ENCODE data around the gene ALG6. TPM values are rescaled to one million over a fixed set of nuclear protein-coding genes. Genes with fewer than 3 reads are reported as not detected.

Gene ALG6
- total RNA-seq, 1 experiment from 2014 or later, result 21.4 TPM

GRCh38 chr1:63463248-63463647 lies 95.8 kb downstream of the ALG6 start:
- no peak overlapping the region for H3K18ac ChIP-seq (ENCODE audit: insufficient read length, low read depth, low read length)

More at GRCh38 chr1:63463248-63463647, 95.8 kb downstream of the ALG6 start:
- Mint-ChIP-seq H3K36me3 (ENCODE audit: insufficient read depth in 1 of 3, low read depth in 3 of 3) (peaks cover 22 to 24% (median 23%) of the 10 kb centered on the region in 3 experiments), H3K4me1 (no peaks in the 10 kb centered on the region), H3K9me3 (peaks cover 14 to 22% of the 10 kb centered on the region in 2 experiments), H3K27me3 (ENCODE audit: low read depth) (no peaks in the 10 kb centered on the region), H3K27ac (no peak overlapping the region), H3K4me3 (no peak overlapping the region)
- no peaks in the 10 kb centered on the region for H3K79me1 ChIP-seq (ENCODE audit: insufficient read depth, low read depth, low read length, poor library complexity, severe bottlenecking)
- no peak overlapping the region for H3K9ac ChIP-seq (ENCODE audit: extremely low read depth, insufficient read length, low read length)
- H2BK120ac ChIP-seq (ENCODE audit: low read depth, low read length, poor library complexity, severe bottlenecking), result no peak overlapping the region
- no peak overlapping the region for H2BK15ac ChIP-seq (ENCODE audit: low read depth, low read length)
- no peak overlapping the region for H3K14ac ChIP-seq (ENCODE audit: insufficient read depth, low read length)
- H4K20me1 ChIP-seq (ENCODE audit: control insufficient read depth, insufficient read depth, insufficient read length), result no peaks in the 10 kb centered on the region
- no peak overlapping the region for H3K27ac ChIP-seq (ENCODE audit: insufficient read length, low read depth, low read length)
- H3K27me3 ChIP-seq (ENCODE audit: insufficient read depth, low read length), result no peaks in the 10 kb centered on the region
- no peak overlapping the region for H4K8ac ChIP-seq (replicated peaks; ENCODE audit: insufficient read length, low read depth, low read length)
- DNase-seq, result no peak
- H3K4ac ChIP-seq (ENCODE audit: low read depth, low read length), result no peak overlapping the region
- H2AFZ ChIP-seq (ENCODE audit: low read length), result no peak overlapping the region
- no peaks in the 10 kb centered on the region for H3K4me1 ChIP-seq (ENCODE audit: insufficient read depth, low read length)
- no peaks in the 10 kb centered on the region for H3K9me3 ChIP-seq (ENCODE audit: control insufficient read depth, low read depth, low read length)
- H3K56ac ChIP-seq (ENCODE audit: insufficient read length, low read depth, low read length), result no peak overlapping the region
- WGBS (ENCODE audit: extremely low coverage, insufficient read length, low lambda C conversion rate), result no CpG with 5 or more reads among the region's 3 CpGs
- H3T11ph ChIP-seq (ENCODE audit: low read length), result no peak overlapping the region
- TF ChIP-seq CTCF (conservative IDR thresholded peaks at IDR 0.05), result no peak
- no peak overlapping the region for H2AK5ac ChIP-seq (ENCODE audit: insufficient read length, low read length)
- no peak overlapping the region for H2BK5ac ChIP-seq (ENCODE audit: insufficient read length, low read length)
- no peak overlapping the region for H2BK12ac ChIP-seq (ENCODE audit: insufficient read length, low read depth, low read length)
- H3K23me2 ChIP-seq (ENCODE audit: insufficient read length, low read depth, low read length, poor library complexity, severe bottlenecking), result no peaks in the 10 kb centered on the region
- no peaks in the 10 kb centered on the region for H3K79me2 ChIP-seq (ENCODE audit: insufficient read depth, low read length)
- H2BK20ac ChIP-seq (ENCODE audit: low read depth, low read length, poor library complexity, severe bottlenecking), result no peak overlapping the region
- no peak overlapping the region for H3K23ac ChIP-seq (ENCODE audit: insufficient read length, low read depth, low read length)
- no peak overlapping the region for H3K4me2 ChIP-seq (ENCODE audit: insufficient read depth, insufficient read length, low read length)
- H4K91ac ChIP-seq (ENCODE audit: insufficient read length, low read depth, low read length), result no peak overlapping the region
- no peak overlapping the region for H4K5ac ChIP-seq (ENCODE audit: insufficient read length, low read depth, low read length)

Data from H9 (cell line).